Measurements from ENCODE around the gene NOS1AP.

DNA sequence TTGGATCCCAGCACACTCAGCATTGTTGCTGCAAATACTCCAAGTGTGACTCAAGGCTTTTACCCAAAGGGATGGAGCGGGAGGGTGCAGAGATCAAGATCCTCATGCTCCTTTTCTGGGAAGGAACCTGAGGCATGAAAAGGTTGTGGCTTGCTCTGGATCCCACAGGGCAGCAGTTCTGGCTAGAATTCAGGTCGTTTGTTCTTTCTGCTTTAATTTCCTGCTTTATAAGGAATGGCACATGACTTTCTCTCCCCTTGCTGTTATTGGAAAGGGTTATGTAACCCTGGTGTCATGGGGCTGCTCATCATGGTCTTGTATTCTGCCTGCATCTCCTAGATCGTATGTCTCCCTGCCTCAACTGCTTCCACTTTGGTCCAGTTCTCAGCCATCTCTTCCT is 101.6 kb downstream of the NOS1AP start:
- TF ChIP-seq, protein P1, sequence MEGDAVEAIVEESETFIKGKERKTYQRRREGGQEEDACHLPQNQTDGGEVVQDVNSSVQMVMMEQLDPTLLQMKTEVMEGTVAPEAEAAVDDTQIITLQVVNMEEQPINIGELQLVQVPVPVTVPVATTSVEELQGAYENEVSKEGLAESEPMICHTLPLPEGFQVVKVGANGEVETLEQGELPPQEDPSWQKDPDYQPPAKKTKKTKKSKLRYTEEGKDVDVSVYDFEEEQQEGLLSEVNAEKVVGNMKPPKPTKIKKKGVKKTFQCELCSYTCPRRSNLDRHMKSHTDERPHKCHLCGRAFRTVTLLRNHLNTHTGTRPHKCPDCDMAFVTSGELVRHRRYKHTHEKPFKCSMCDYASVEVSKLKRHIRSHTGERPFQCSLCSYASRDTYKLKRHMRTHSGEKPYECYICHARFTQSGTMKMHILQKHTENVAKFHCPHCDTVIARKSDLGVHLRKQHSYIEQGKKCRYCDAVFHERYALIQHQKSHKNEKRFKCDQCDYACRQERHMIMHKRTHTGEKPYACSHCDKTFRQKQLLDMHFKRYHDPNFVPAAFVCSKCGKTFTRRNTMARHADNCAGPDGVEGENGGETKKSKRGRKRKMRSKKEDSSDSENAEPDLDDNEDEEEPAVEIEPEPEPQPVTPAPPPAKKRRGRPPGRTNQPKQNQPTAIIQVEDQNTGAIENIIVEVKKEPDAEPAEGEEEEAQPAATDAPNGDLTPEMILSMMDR (IDR thresholded peaks at IDR 0.05; ENCODE audit: low read depth, low read length, poor library complexity, severe bottlenecking), result no peak
- no peak for TF ChIP-seq EZH2phosphoT487 (IDR thresholded peaks at IDR 0.05; ENCODE audit: borderline replicate concordance, low read length)

All from DOHH2 (cell line).